Endodermal cell (in vitro differentiated cells): ENCODE data around the gene FHAD1. TPM values are rescaled to one million over a fixed set of nuclear protein-coding genes. Genes with fewer than 3 reads are reported as not detected.

Source experiments
- DNase-seq: peaks from one replicate; pipeline ENCODE4 v3.0.0-alpha.2; 2017
- H3K27ac ChIP-seq: 2 replicates; pipeline ENCODE4 v1.5.1; 2013; ENCODE audit warnings: mild to moderate bottlenecking, low read depth, low read length, moderate library complexity
- H3K27me3 ChIP-seq: 2 replicates; pipeline ENCODE4 v1.6.1; 2013; ENCODE audit warnings: mild to moderate bottlenecking, low read length, moderate library complexity; ENCODE audit not compliant: insufficient read depth, control insufficient read depth, poor library complexity, severe bottlenecking
- H3K36me3 ChIP-seq: 2 replicates; pipeline ENCODE4 v1.7.0; 2013; ENCODE audit warnings: mild to moderate bottlenecking, low read length, moderate library complexity; ENCODE audit not compliant: control insufficient read depth, insufficient read depth
- H3K4me1 ChIP-seq: one replicate; pipeline ENCODE4 v1.7.0; 2013; ENCODE audit warnings: low read length; ENCODE audit not compliant: control insufficient read depth, insufficient read depth
- H3K4me3 ChIP-seq: 2 replicates; pipeline ENCODE4 v1.5.1; 2013; ENCODE audit warnings: mild to moderate bottlenecking, low read length, moderate library complexity
- H3K9ac ChIP-seq: 2 replicates; pipeline ENCODE4 v1.6.1; 2013; ENCODE audit warnings: mild to moderate bottlenecking, low read length, moderate library complexity; ENCODE audit not compliant: poor library complexity, severe bottlenecking; ENCODE audit errors: extremely low read depth
- H3K9me3 ChIP-seq: 2 replicates; pipeline ENCODE4 v1.6.1; 2013; ENCODE audit warnings: mild to moderate bottlenecking, low read length, moderate library complexity; ENCODE audit not compliant: control insufficient read depth
- H3K27ac Mint-ChIP-seq: 2 replicates; pipeline ENCODE4 v1.8.0; 2020; ENCODE audit warnings: mixed read lengths
- H3K27me3 Mint-ChIP-seq: 2 replicates; pipeline ENCODE4 v1.8.0; 2021; ENCODE audit warnings: mild to moderate bottlenecking, mixed read lengths; ENCODE audit not compliant: insufficient read depth
- H3K36me3 Mint-ChIP-seq: 2 replicates; pipeline ENCODE4 v1.8.0; 2020; ENCODE audit warnings: low read depth, mixed read lengths
- H3K4me1 Mint-ChIP-seq: 2 replicates; pipeline ENCODE4 v1.8.0; 2020; ENCODE audit warnings: mixed read lengths
- H3K4me3 Mint-ChIP-seq: 2 replicates; pipeline ENCODE4 v1.8.0; 2020; ENCODE audit warnings: mild to moderate bottlenecking, moderate library complexity, mixed read lengths
- H3K9me3 Mint-ChIP-seq: 2 replicates; pipeline ENCODE4 v1.8.0; 2020; ENCODE audit warnings: mild to moderate bottlenecking, mixed read lengths
- WGBS, 2 experiments: methylation state at CpG; one replicate each; pipeline versions ENCODE4 v1.1.5 to v1.1.7; 2013; ENCODE audit warnings: missing lambda C conversion rate in 2 of 2, mixed read lengths in 1 of 2; ENCODE audit not compliant: insufficient coverage in 1 of 2, insufficient read length in 1 of 2; 5-methylcytosine and 5-hydroxymethylcytosine counted together
- total RNA-seq, 2 donors: library from RNA; stranded (reverse); fragmentation: NEBNext Ultra II Directional in 1 of 2; extraction: Animal tissue kit (Norgen Biotek cat#: 25700) in 1 of 2; gene quantifications; 2 replicates in 1 of 2; 3 replicates in 1 of 2; pipeline ENCODE4 v1.2.1, GENCODE V29; 2021
- TF ChIP-seq, protein P1 (sequence below): fragments of 200-600 bp; sonication (generic); conservative IDR thresholded peaks from 2 replicates; pipeline ENCODE4 v1.5.0; 2021; ENCODE audit warnings: antibody characterized with exemption, mild to moderate bottlenecking

The FHAD1 gene
- total RNA-seq, 2 donors from 2014 or later = 2.9 to 3.6 TPM

GRCh38 chr1:15288173-15288926 lies 41.3 kb downstream of the FHAD1 start:
- no peaks in the 10 kb centered on the region for H3K9me3 Mint-ChIP-seq
- Histone ChIP-seq H3K27ac (no peak overlapping the region), H3K4me1 (no peaks in the 10 kb centered on the region), H3K9ac (no peak overlapping the region), H3K27me3 (no peaks in the 10 kb centered on the region), H3K9me3 (no peaks in the 10 kb centered on the region), H3K4me3 (no peak overlapping the region), H3K36me3 (no peaks in the 10 kb centered on the region)
- TF ChIP-seq, protein P1, sequence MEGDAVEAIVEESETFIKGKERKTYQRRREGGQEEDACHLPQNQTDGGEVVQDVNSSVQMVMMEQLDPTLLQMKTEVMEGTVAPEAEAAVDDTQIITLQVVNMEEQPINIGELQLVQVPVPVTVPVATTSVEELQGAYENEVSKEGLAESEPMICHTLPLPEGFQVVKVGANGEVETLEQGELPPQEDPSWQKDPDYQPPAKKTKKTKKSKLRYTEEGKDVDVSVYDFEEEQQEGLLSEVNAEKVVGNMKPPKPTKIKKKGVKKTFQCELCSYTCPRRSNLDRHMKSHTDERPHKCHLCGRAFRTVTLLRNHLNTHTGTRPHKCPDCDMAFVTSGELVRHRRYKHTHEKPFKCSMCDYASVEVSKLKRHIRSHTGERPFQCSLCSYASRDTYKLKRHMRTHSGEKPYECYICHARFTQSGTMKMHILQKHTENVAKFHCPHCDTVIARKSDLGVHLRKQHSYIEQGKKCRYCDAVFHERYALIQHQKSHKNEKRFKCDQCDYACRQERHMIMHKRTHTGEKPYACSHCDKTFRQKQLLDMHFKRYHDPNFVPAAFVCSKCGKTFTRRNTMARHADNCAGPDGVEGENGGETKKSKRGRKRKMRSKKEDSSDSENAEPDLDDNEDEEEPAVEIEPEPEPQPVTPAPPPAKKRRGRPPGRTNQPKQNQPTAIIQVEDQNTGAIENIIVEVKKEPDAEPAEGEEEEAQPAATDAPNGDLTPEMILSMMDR = peak; percentile 17
- DNase-seq = peak; percentile 24
- peaks cover 11% of the 10 kb centered on the region for H3K27me3 Mint-ChIP-seq
- 92 to 97% methylated on average over 9 to 10 of the region's 10 CpGs for WGBS, 2 experiments
- H3K36me3 Mint-ChIP-seq = no peaks in the 10 kb centered on the region
- no peak overlapping the region for H3K27ac Mint-ChIP-seq
- H3K4me1 Mint-ChIP-seq = peaks cover 6% of the 10 kb centered on the region
- no peak overlapping the region for H3K4me3 Mint-ChIP-seq

DNA sequence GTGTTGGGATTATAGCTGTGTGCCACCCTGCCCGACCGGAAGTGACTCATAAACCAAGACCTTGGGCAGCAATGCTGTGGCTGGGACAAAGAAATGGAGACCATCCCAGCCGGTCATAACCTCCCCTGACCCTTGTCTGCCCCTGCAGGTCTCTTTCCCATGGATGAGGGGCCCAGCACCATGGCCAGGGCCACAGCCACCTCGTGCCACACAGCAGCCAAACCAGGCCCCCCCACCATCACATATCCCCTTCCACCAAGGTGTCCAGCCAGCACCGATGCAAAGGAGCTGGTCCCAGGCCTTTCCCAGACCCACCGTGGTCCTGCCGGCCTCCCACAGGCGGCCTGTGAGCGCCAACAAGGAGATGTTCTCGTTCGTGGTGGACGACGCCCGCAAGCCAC lies 42.2 kb downstream of the FHAD1 start:
- Histone ChIP-seq H3K27ac (no peak overlapping the region), H3K4me1 (no peaks in the 10 kb centered on the region), H3K9me3 (no peaks in the 10 kb centered on the region), H3K36me3 (no peaks in the 10 kb centered on the region), H3K27me3 (no peaks in the 10 kb centered on the region), H3K9ac (no peak overlapping the region), H3K4me3 (no peak overlapping the region)
- DNase-seq = peak; percentile 34
- H3K4me1 Mint-ChIP-seq = peaks cover 6% of the 10 kb centered on the region
- H3K27ac Mint-ChIP-seq = no peak overlapping the region
- H3K9me3 Mint-ChIP-seq = no peaks in the 10 kb centered on the region
- WGBS, 2 experiments = 89 to 100% methylated on average over 12 to 14 of the region's 14 CpGs
- TF ChIP-seq, protein P1 = no peak
- no peak overlapping the region for H3K4me3 Mint-ChIP-seq
- no peaks in the 10 kb centered on the region for H3K36me3 Mint-ChIP-seq
- peaks cover 11% of the 10 kb centered on the region for H3K27me3 Mint-ChIP-seq

DNA sequence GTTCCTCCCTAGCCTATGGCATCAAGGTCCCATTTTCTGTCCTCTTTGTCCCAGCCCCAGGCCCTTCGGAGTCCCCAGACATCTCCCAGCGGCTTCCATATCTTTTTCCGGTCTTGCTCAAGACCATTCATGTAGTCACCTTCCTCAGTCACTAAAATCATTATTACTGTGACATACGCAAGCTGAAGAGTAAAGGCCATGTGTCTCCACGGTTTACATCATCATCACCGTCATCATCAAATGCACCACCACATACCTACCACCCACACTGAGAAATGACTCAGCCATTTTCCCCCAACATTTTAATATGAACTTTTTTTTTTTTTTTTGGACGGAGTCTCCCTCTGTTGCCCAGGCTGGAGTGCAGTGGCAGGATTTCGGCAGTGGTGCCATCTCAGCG lies 43.4 kb downstream of the FHAD1 start:
- Mint-ChIP-seq H3K9me3 (no peaks in the 10 kb centered on the region), H3K4me1 (no peaks in the 10 kb centered on the region), H3K36me3 (no peaks in the 10 kb centered on the region), H3K27me3 (peaks cover 11% of the 10 kb centered on the region), H3K4me3 (no peak overlapping the region), H3K27ac (no peak overlapping the region)
- Histone ChIP-seq H3K36me3 (no peaks in the 10 kb centered on the region), H3K27me3 (no peaks in the 10 kb centered on the region), H3K27ac (no peak overlapping the region), H3K4me1 (no peaks in the 10 kb centered on the region), H3K9me3 (no peaks in the 10 kb centered on the region), H3K4me3 (no peak overlapping the region), H3K9ac (no peak overlapping the region)
- TF ChIP-seq, protein P1 = no peak
- 78 to 84% methylated on average over 5 to 9 of the region's 9 CpGs for WGBS, 2 experiments
- DNase-seq = no peak
